HG03460 (cell line): ENCODE data around the gene ITGB1BP1.

ENCODE experiments used
- ATAC-seq: cut with Tn5 transposase; IDR thresholded peaks from one replicate; pipeline ENCODE4 v1.9.1; 2021; ENCODE audit not compliant: unreplicated experiment

The ITGB1BP1 gene

DNA sequence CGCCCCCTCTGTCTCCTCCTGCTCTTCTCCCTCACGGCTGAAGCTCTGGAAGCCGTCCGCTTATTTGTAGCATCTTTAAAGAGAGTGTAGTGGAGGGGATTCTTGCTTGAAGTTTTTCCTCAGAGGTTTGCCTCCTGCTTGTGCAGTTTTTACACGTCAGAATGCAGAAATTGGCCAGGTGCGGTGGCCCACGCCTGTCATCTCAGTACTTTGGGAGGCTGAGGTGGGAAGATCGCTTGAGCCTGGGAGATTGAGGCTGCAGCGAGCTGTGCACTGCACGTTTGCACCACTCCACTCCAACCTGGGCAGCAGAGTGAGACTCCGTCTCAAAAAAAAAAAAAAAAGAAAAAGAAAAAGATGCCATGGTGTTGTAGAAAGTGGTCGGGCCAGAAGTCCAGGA, 69.0 kb downstream of the ITGB1BP1 start:
- no peak for ATAC-seq
